Measurements from ENCODE around the gene HRAS. TPM values are rescaled to one million over a fixed set of nuclear protein-coding genes. Genes with fewer than 3 reads are reported as not detected.
A peak's percentile ranks its signal among the peaks of the same experiment; 100 is the strongest.

Gene HRAS
- total RNA-seq, 1 experiment from 2014 or later = 175 TPM

DNA sequence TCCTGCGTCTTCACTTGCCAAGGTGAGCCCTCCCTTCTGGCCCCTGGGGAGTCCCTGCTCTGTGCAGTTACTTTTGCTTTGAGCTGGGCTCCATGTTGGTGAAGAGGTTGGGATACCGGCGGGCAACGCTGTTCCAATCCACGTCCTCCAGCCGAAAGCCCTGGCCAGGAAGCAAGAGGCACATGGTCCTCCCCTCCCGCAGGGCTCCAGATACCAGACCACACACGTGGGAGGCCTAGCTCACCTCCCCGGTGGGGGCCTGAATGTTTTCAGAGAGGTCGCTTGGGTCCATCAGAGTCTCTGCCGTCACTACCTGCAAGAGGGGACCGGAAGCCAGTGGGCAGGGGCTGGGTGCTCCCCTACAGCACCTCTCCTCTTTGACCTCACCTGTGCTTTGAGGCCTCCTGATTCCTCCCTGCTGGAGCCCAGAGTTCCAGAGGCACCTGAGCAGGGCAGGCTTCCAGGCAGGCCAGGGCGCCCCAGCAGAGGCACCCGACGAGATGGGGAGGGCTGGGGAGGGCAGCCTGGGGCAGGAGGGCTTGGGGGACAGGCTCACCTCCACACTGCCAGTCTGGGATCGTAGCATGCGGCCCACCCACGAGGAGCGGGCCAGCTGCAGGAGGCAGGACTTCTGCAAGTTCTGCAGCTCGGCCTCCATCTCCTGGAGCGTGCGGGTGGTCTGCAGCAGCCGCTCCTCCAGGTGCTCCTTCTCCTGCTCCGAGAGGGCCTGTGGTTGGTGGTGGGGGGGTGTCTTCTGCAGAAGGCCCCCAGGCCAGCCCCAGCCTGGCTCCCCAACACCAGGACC is 22.2 kb upstream of the HRAS start:
- ATAC-seq (no peak), DNase-seq (ENCODE audit: low read depth, low spot score) (no peak)
- Histone ChIP-seq H3K4me3 (ENCODE audit: low read depth in 2 of 2, low read length in 2 of 2) (no peak overlapping the region), H3K27me3 (ENCODE audit: control insufficient read depth, insufficient read depth, low read length) (no peaks in the 10 kb centered on the region), H3K4me1 (ENCODE audit: control insufficient read depth, insufficient read depth, low read length) (peaks cover 40% of the 10 kb centered on the region), H3K36me3 (ENCODE audit: control insufficient read depth, insufficient read depth, low read length) (no peaks in the 10 kb centered on the region), H3K9me3 (ENCODE audit: control insufficient read depth, insufficient read depth, low read depth, low read length) (no peaks in the 10 kb centered on the region), H3K27ac (ENCODE audit: low read length) (no peak overlapping the region)
- in situ Hi-C loops (cut with HindIII; ENCODE audit: low pct_unique_long_range_greater_than_20kb, low sequenced_read_pairs) (no loop called here), intact Hi-C loops (cut with micrococcal nuclease; ENCODE audit: unreplicated experiment) (loop anchor here (10.0 kb wide), 1 partner anchor 167 kb away; no protein-coding TSS in a partner anchor)
- CTCF ChIA-PET = no interaction called here
- POLR2A ChIA-PET = no interaction called here
- BruUV-seq (replicated peaks) = TSS peak; percentile 16
- TF ChIP-seq POLR2AphosphoS5 (IDR thresholded peaks at IDR 0.05; ENCODE audit: low read depth, low read length) (no peak), SIN3A (IDR thresholded peaks at IDR 0.05; ENCODE audit: borderline replicate concordance, insufficient read depth, low read depth, low read length) (no peak), TCF7L2 (IDR thresholded peaks at IDR 0.05; ENCODE audit: low read depth, low read length) (no peak)
- TF ChIP-seq, protein P1, sequence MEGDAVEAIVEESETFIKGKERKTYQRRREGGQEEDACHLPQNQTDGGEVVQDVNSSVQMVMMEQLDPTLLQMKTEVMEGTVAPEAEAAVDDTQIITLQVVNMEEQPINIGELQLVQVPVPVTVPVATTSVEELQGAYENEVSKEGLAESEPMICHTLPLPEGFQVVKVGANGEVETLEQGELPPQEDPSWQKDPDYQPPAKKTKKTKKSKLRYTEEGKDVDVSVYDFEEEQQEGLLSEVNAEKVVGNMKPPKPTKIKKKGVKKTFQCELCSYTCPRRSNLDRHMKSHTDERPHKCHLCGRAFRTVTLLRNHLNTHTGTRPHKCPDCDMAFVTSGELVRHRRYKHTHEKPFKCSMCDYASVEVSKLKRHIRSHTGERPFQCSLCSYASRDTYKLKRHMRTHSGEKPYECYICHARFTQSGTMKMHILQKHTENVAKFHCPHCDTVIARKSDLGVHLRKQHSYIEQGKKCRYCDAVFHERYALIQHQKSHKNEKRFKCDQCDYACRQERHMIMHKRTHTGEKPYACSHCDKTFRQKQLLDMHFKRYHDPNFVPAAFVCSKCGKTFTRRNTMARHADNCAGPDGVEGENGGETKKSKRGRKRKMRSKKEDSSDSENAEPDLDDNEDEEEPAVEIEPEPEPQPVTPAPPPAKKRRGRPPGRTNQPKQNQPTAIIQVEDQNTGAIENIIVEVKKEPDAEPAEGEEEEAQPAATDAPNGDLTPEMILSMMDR (IDR thresholded peaks at IDR 0.05) = no peak
- TF ChIP-seq, protein P2, sequence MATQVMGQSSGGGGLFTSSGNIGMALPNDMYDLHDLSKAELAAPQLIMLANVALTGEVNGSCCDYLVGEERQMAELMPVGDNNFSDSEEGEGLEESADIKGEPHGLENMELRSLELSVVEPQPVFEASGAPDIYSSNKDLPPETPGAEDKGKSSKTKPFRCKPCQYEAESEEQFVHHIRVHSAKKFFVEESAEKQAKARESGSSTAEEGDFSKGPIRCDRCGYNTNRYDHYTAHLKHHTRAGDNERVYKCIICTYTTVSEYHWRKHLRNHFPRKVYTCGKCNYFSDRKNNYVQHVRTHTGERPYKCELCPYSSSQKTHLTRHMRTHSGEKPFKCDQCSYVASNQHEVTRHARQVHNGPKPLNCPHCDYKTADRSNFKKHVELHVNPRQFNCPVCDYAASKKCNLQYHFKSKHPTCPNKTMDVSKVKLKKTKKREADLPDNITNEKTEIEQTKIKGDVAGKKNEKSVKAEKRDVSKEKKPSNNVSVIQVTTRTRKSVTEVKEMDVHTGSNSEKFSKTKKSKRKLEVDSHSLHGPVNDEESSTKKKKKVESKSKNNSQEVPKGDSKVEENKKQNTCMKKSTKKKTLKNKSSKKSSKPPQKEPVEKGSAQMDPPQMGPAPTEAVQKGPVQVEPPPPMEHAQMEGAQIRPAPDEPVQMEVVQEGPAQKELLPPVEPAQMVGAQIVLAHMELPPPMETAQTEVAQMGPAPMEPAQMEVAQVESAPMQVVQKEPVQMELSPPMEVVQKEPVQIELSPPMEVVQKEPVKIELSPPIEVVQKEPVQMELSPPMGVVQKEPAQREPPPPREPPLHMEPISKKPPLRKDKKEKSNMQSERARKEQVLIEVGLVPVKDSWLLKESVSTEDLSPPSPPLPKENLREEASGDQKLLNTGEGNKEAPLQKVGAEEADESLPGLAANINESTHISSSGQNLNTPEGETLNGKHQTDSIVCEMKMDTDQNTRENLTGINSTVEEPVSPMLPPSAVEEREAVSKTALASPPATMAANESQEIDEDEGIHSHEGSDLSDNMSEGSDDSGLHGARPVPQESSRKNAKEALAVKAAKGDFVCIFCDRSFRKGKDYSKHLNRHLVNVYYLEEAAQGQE (IDR thresholded peaks at IDR 0.05; ENCODE audit: insufficient read depth in 1 of 2, low read depth in 2 of 2, low read length in 1 of 2) = no peak

GRCh38 chr11:556662-557256 is 21.4 kb upstream of the HRAS start:
- ChIA-PET CTCF (interaction anchor here (0.5 to 0.9 kb wide), 3 partner anchors 8 to 56 kb away, joined by 3 read pairs; no protein-coding TSS in a partner anchor), POLR2A (no interaction called here)
- Histone ChIP-seq H3K27me3 (ENCODE audit: control insufficient read depth, insufficient read depth, low read length) (no peaks in the 10 kb centered on the region), H3K36me3 (ENCODE audit: control insufficient read depth, insufficient read depth, low read length) (no peaks in the 10 kb centered on the region), H3K4me1 (ENCODE audit: control insufficient read depth, insufficient read depth, low read length) (peaks cover 32% of the 10 kb centered on the region), H3K27ac (ENCODE audit: low read length) (no peak overlapping the region), H3K9me3 (ENCODE audit: control insufficient read depth, insufficient read depth, low read depth, low read length) (no peaks in the 10 kb centered on the region), H3K4me3 (ENCODE audit: low read depth in 2 of 2, low read length in 2 of 2) (peak overlapping the region; percentile 34 to 59; a peak in 3 of 4 replicates)
- intact Hi-C loops (cut with micrococcal nuclease; ENCODE audit: unreplicated experiment) = loop anchor here (10.0 kb wide), 1 partner anchor 168 kb away; no protein-coding TSS in a partner anchor
- in situ Hi-C loops (cut with HindIII; ENCODE audit: low pct_unique_long_range_greater_than_20kb, low sequenced_read_pairs) = no loop called here
- ATAC-seq (no peak), DNase-seq (ENCODE audit: low read depth, low spot score) (no peak)
- TF ChIP-seq, protein P2 (IDR thresholded peaks at IDR 0.05; ENCODE audit: insufficient read depth in 1 of 2, low read depth in 2 of 2, low read length in 1 of 2) = no peak
- TF ChIP-seq TCF7L2 (IDR thresholded peaks at IDR 0.05; ENCODE audit: low read depth, low read length) (no peak), SIN3A (IDR thresholded peaks at IDR 0.05; ENCODE audit: borderline replicate concordance, insufficient read depth, low read depth, low read length) (no peak), POLR2AphosphoS5 (IDR thresholded peaks at IDR 0.05; ENCODE audit: low read depth, low read length) (no peak)
- TF ChIP-seq, protein P1 (IDR thresholded peaks at IDR 0.05) = no peak
- BruUV-seq (replicated peaks) = no TSS peak

Data from Panc1 (cell line).